Embryonic facial prominence (tissue), 1 donor: ENCODE data around the gene HINFP.
"Not testable (repeated sequence)": the region's sequence is repeated elsewhere in the genome, so short reads cannot be mapped to it uniquely, and the experiment has no call there.

Experiments used
- DNase-seq: peaks from one replicate; pipeline ENCODE4 v3.0.0-alpha.2; 2016; ENCODE audit errors: extremely low spot score

Gene HINFP

GRCh38 chr11:119155733-119156492 lies 34.5 kb downstream of the HINFP start:
- no peak for DNase-seq

- DNase-seq, result no peak
These were observed 35.1 kb downstream of the HINFP start for GRCh38 chr11:119156496-119156895.

- DNase-seq, result no peak
These were observed 35.7 kb downstream of the HINFP start for GRCh38 chr11:119157063-119157462.

GRCh38 chr11:119158467-119158866 lies 37.1 kb downstream of the HINFP start:
- no peak for DNase-seq

- DNase-seq, result no peak
These were observed 38.8 kb downstream of the HINFP start for GRCh38 chr11:119160151-119160550.

- DNase-seq, result no peak
These were observed 40.5 kb downstream of the HINFP start for GRCh38 chr11:119161871-119162270.

GRCh38 chr11:119166368-119167076 lies 45.1 kb downstream of the HINFP start:
- DNase-seq, result no peak

- DNase-seq, result not testable (repeated sequence)
These were observed 45.7 kb downstream of the HINFP start for GRCh38 chr11:119167077-119167458.

- no peak for DNase-seq
These were observed 46.6 kb downstream of the HINFP start for GRCh38 chr11:119167933-119168332.

- peak; percentile 66 for DNase-seq
These were observed 47.3 kb downstream of the HINFP start, which contains the start of gene NLRX1 for GRCh38 chr11:119168471-119169281. NLRX1 (plus strand) TSS chr11:119168725; CDS start chr11:119171404, 2,679 bp downstream.

GRCh38 chr11:119169282-119169719 lies 47.9 kb downstream of the HINFP start:
- no peak for DNase-seq

- DNase-seq, result no peak
These were observed 51.1 kb downstream of the HINFP start for GRCh38 chr11:119172513-119172912.

GRCh38 chr11:119173453-119173852 lies 52.1 kb downstream of the HINFP start:
- no peak for DNase-seq

GRCh38 chr11:119175493-119176077 lies 54.2 kb downstream of the HINFP start:
- no peak for DNase-seq

GRCh38 chr11:119178166-119178680 lies 56.8 kb downstream of the HINFP start:
- DNase-seq, result no peak

GRCh38 chr11:119179342-119179741 lies 58.0 kb downstream of the HINFP start:
- no peak for DNase-seq

- DNase-seq, result no peak
These were observed 58.6 kb downstream of the HINFP start for GRCh38 chr11:119179983-119180382.

- no peak for DNase-seq
These were observed 59.6 kb downstream of the HINFP start for GRCh38 chr11:119180729-119181676.

- no peak for DNase-seq
These were observed 60.5 kb downstream of the HINFP start for GRCh38 chr11:119181677-119182412.

- DNase-seq, result not testable (repeated sequence)
These were observed 63.0 kb downstream of the HINFP start for GRCh38 chr11:119184399-119184798.
